ENCODE data around the gene LETM1. TPM values are rescaled to one million over a fixed set of nuclear protein-coding genes. Genes with fewer than 3 reads are reported as not detected.

The LETM1 gene
- total RNA-seq, 1 donor from 2014 or later, result 16.9 TPM

DNA sequence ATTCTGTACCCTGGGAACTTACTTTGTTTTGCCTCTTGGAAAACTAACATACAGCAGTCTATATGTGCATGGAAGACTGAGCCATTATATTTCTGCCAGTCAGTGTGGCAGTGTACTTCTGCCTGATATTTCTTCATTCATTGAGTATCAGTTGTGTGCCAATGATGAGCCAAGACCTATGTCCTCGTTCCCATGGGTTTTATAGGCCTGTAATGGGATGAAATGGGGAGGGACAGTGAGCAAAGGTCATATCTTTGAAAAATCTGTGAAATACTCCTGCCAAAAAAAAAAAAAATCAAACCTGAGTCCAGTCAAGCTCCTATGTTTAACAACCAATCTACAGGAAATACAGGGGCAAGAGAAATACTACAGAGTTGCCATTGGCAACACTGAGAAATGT lies 24.4 kb upstream of the LETM1 start:
- Histone ChIP-seq H3K27ac (no peak overlapping the region), H3K36me3 (no peaks in the 10 kb centered on the region), H3K27me3 (no peaks in the 10 kb centered on the region), H4K20me1 (ENCODE audit: low read depth) (peaks cover 99% of the 10 kb centered on the region), H3K4me3 (no peak overlapping the region), H3K9ac (no peak overlapping the region), H3K9me3 (ENCODE audit: low read depth) (no peaks in the 10 kb centered on the region), H2AFZ (replicated peaks) (no peak overlapping the region), H3K4me1 (peaks cover 8% of the 10 kb centered on the region), H3F3A (ENCODE audit: low read depth) (no peaks in the 10 kb centered on the region), H3K79me2 (ENCODE audit: low read depth) (peaks cover 100% of the 10 kb centered on the region), H3K4me2 (no peak overlapping the region)
- DNase-seq (ENCODE audit: low spot score), result no peak
- peaks cover 40% of the 10 kb centered on the region for H3K36me3 Mint-ChIP-seq
- peaks cover 4% of the 10 kb centered on the region for H3K27me3 Mint-ChIP-seq (ENCODE audit: insufficient read depth, low read depth)
- TF ChIP-seq EZH2 (IDR thresholded peaks at IDR 0.05), result no peak
- no peak for TF ChIP-seq EZH2phosphoT487 (IDR thresholded peaks at IDR 0.05)
- TF ChIP-seq, protein P1, sequence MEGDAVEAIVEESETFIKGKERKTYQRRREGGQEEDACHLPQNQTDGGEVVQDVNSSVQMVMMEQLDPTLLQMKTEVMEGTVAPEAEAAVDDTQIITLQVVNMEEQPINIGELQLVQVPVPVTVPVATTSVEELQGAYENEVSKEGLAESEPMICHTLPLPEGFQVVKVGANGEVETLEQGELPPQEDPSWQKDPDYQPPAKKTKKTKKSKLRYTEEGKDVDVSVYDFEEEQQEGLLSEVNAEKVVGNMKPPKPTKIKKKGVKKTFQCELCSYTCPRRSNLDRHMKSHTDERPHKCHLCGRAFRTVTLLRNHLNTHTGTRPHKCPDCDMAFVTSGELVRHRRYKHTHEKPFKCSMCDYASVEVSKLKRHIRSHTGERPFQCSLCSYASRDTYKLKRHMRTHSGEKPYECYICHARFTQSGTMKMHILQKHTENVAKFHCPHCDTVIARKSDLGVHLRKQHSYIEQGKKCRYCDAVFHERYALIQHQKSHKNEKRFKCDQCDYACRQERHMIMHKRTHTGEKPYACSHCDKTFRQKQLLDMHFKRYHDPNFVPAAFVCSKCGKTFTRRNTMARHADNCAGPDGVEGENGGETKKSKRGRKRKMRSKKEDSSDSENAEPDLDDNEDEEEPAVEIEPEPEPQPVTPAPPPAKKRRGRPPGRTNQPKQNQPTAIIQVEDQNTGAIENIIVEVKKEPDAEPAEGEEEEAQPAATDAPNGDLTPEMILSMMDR (IDR thresholded peaks at IDR 0.05), result no peak
- peak overlapping the region; percentile 12 for H3K27ac Mint-ChIP-seq
- H3K9me3 Mint-ChIP-seq, result peaks cover 8% of the 10 kb centered on the region
- H3K4me3 Mint-ChIP-seq, result peak overlapping the region; percentile 19
- H3K4me1 Mint-ChIP-seq, result peaks cover 35% of the 10 kb centered on the region

DNA sequence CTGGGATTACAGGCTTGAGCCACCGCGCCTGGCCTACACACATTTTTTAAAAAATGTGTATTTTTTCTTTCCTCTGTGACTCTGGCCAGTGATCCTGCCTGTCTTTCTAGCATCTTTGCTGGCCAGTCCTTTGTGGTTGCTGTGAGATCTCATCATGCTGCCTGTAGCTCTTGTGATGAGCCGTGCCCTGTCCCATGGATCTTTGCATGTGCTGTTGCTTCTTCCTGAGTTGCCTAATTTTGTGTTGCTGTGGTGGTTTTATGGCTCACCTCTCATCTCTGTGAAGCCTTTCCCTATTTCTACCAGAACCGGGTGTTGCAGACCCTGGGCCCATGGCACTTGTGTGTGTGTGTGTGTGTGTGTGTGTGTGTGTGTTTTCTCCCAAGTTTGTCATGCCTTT lies 23.5 kb upstream of the LETM1 start:
- Mint-ChIP-seq H3K27ac (peak overlapping the region; percentile 51), H3K9me3 (peaks cover 8% of the 10 kb centered on the region), H3K27me3 (ENCODE audit: insufficient read depth, low read depth) (peaks cover 4% of the 10 kb centered on the region), H3K36me3 (peaks cover 40% of the 10 kb centered on the region), H3K4me1 (peaks cover 38% of the 10 kb centered on the region), H3K4me3 (peak overlapping the region; percentile 37)
- no peak for DNase-seq (ENCODE audit: low spot score)
- Histone ChIP-seq H3K27me3 (no peaks in the 10 kb centered on the region), H3K4me3 (no peak overlapping the region), H3K79me2 (ENCODE audit: low read depth) (peaks cover 100% of the 10 kb centered on the region), H3F3A (ENCODE audit: low read depth) (no peaks in the 10 kb centered on the region), H3K4me1 (peaks cover 8% of the 10 kb centered on the region), H3K36me3 (no peaks in the 10 kb centered on the region), H2AFZ (replicated peaks) (no peak overlapping the region), H3K4me2 (no peak overlapping the region), H3K9ac (no peak overlapping the region), H3K9me3 (ENCODE audit: low read depth) (no peaks in the 10 kb centered on the region), H3K27ac (no peak overlapping the region), H4K20me1 (ENCODE audit: low read depth) (peaks cover 99% of the 10 kb centered on the region)
- TF ChIP-seq EZH2phosphoT487 (IDR thresholded peaks at IDR 0.05), result no peak
- TF ChIP-seq, protein P1 (IDR thresholded peaks at IDR 0.05), result no peak
- TF ChIP-seq EZH2 (IDR thresholded peaks at IDR 0.05), result no peak

DNA sequence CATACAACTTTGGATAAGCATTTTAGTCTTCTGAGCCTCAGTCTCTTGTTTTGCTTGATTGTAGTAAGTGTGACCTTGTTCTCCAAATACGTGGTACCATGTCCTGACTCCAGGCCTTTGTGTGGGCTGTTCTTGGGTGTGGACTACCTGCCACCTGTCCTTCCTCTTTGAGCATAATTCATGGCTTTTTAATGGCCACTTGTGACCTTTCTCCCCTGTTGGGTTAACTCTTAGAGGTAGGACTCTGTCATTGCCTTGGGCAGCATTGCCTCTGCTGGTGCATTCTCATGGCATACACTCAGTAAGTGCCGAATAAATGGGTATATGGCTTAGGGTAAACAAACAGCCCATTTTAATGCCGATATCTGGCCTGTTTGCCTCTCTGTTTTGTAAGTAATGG lies 18.2 kb upstream of the LETM1 start:
- peaks cover 73% of the 10 kb centered on the region for H4K20me1 ChIP-seq (ENCODE audit: low read depth)
- H3K79me2 ChIP-seq (ENCODE audit: low read depth), result peaks cover 74% of the 10 kb centered on the region
- peak overlapping the region; percentile 94 for H3K4me2 ChIP-seq
- H3K36me3 ChIP-seq, result no peaks in the 10 kb centered on the region
- peaks cover 24% of the 10 kb centered on the region for H3K4me1 ChIP-seq
- TF ChIP-seq, protein P1 (IDR thresholded peaks at IDR 0.05), result no peak
- TF ChIP-seq EZH2phosphoT487 (IDR thresholded peaks at IDR 0.05) (no peak), EZH2 (IDR thresholded peaks at IDR 0.05) (no peak)
- H3K9me3 ChIP-seq (ENCODE audit: low read depth), result no peaks in the 10 kb centered on the region
- H3K4me3 ChIP-seq, result no peak overlapping the region
- Mint-ChIP-seq H3K27ac (no peak overlapping the region), H3K4me1 (peaks cover 41% of the 10 kb centered on the region), H3K27me3 (ENCODE audit: insufficient read depth, low read depth) (peaks cover 6% of the 10 kb centered on the region), H3K4me3 (peak overlapping the region; percentile 96), H3K9me3 (no peaks in the 10 kb centered on the region), H3K36me3 (peaks cover 12% of the 10 kb centered on the region)
- no peak for DNase-seq (ENCODE audit: low spot score)
- H3K27ac ChIP-seq, result no peak overlapping the region
- H3K9ac ChIP-seq, result no peak overlapping the region
- H3F3A ChIP-seq (ENCODE audit: low read depth), result peaks cover 33% of the 10 kb centered on the region
- no peak overlapping the region for H2AFZ ChIP-seq (replicated peaks)
- peaks cover 5% of the 10 kb centered on the region for H3K27me3 ChIP-seq

All from neural progenitor cell (in vitro differentiated cells).